ENCODE results near the gene LDHD. TPM values are rescaled to one million over a fixed set of nuclear protein-coding genes. Genes with fewer than 3 reads are reported as not detected.

The LDHD gene
- total RNA-seq, 1 donor from 2014 or later: 0.12 TPM

DNA sequence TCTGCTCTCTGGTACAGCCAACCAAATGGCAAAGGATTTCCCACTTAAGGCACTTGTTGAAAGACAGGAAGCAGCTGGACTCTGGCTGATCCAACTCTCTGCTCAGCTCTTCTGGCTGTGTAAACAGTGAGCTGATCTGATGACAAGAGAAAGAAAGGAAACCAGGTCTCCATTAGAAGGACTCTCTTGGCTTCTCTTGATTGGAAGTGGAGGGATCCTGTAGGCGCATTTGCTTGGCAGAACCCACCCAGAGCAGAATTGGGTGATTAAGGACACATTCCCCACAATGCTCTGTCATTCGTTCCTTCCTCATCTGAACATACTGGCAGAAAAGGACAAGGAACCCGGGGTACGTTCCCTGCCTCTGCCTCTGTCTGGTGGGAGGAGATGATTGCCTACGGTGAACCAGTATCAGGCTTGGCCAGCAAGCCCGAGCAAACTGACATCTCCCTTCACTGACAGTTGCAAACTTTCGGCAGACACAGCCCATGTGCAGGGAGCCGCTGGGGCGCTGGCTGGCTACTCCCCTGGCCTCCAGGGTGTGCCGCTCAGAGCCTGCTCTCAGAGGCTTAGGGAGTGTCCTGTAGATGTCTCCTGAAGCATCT, 29.1 kb downstream of the LDHD start:
- TF ChIP-seq, protein P1, sequence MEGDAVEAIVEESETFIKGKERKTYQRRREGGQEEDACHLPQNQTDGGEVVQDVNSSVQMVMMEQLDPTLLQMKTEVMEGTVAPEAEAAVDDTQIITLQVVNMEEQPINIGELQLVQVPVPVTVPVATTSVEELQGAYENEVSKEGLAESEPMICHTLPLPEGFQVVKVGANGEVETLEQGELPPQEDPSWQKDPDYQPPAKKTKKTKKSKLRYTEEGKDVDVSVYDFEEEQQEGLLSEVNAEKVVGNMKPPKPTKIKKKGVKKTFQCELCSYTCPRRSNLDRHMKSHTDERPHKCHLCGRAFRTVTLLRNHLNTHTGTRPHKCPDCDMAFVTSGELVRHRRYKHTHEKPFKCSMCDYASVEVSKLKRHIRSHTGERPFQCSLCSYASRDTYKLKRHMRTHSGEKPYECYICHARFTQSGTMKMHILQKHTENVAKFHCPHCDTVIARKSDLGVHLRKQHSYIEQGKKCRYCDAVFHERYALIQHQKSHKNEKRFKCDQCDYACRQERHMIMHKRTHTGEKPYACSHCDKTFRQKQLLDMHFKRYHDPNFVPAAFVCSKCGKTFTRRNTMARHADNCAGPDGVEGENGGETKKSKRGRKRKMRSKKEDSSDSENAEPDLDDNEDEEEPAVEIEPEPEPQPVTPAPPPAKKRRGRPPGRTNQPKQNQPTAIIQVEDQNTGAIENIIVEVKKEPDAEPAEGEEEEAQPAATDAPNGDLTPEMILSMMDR (conservative IDR thresholded peaks at IDR 0.05; ENCODE audit: low read depth, low read length): no peak
- no peak for DNase-seq (ENCODE audit: low read depth)
- H3K4me3 ChIP-seq (ENCODE audit: low read depth, low read length): no peak overlapping the region

DNA sequence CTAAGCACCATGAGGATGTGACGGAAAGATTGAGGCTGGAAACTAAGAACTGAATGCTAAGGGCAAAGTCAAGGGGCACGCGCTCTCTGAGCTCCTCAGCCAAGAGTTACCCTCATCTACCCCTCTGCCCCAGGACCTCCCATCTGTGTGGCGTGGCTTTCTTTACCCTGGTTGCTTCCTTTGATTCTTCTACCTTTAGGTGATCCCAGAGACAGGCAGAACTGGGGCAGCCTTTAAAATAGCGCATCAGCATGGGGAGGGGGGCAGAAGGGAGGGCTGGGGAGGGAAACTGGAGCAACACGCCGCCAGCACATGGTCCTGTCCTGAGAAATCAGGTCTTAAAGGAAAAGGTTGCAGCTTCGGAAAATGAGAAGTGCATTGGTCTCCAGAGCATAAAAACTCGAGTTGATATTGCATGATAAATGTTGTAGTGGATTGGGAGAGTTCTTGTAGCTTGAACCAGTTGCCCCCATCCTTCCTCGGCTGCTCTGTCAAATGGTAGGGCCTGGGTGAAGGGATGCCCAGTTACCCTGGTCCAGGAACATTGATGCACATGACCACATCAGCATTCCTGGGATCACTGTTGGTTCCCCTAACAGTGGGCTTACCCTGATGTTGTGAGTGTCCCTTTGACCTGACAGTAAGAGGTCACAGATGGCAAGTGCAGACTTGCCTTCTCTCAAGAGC, 29.7 kb downstream of the LDHD start:
- DNase-seq (ENCODE audit: low read depth): no peak
- no peak overlapping the region for H3K4me3 ChIP-seq (ENCODE audit: low read depth, low read length)
- TF ChIP-seq, protein P1 (conservative IDR thresholded peaks at IDR 0.05; ENCODE audit: low read depth, low read length): no peak

DNA sequence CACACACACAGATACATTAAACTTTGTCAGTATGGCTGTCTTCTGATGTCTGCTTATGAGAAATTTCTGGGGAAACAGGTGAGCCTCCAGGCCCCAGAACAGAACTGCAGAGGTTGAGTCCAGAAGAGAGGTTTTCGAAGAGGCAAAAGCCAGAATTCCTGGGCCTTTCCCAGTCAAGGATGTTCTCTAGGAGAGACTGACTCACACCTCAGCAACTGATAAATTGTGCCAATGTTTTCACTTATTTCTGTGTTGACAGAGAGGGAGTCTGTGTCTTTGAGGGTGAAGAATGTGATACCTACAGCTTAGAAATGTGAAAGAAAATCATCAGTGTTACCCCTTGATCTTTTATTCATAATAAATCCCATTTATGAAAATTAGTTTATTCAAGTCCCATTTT, 30.3 kb downstream of the LDHD start:
- no peak for DNase-seq (ENCODE audit: low read depth)
- TF ChIP-seq, protein P1 (conservative IDR thresholded peaks at IDR 0.05; ENCODE audit: low read depth, low read length): no peak
- H3K4me3 ChIP-seq (ENCODE audit: low read depth, low read length): no peak overlapping the region

DNA sequence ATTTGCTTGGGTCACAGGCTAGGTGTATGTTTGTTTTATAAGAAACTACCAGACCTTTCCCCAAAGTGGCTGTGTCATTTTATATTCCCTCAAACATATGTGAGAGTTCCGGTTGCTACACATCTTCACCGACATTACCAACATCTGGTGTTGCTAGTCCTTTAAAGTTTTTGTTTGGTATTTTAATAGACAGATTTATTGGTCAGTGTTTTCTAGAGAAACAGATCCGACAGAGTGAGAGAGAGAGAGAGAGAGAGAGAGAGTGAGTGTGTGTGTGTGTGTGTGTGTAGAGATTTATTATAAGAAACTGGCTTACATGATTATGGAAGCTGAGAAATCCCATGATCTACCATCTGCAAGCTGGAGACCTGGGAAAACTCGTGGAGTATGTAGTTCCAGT, 31.0 kb downstream of the LDHD start:
- DNase-seq (ENCODE audit: low read depth): no peak
- no peak overlapping the region for H3K4me3 ChIP-seq (ENCODE audit: low read depth, low read length)
- TF ChIP-seq, protein P1 (conservative IDR thresholded peaks at IDR 0.05; ENCODE audit: low read depth, low read length): no peak

DNA sequence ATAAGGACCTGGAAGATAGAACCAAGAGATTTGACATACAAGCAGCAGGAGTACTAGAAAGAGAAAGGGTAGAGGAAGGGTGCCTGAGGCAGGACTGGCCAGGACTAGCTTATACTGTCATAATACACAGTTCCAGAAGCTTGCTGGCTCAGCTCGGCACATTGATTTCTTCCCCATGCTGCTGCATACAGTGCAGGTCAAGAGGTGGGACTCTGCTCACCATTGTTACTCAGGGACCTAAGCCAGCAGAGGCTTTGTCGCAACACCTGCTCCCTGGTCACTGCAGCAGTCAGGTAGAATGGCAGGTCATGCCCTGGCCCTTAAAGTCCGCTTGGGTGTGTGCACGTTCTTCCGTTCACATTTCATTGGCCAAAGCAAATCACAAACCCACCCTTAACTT, 32.8 kb downstream of the LDHD start:
- no peak for DNase-seq (ENCODE audit: low read depth)
- TF ChIP-seq, protein P1 (conservative IDR thresholded peaks at IDR 0.05; ENCODE audit: low read depth, low read length): no peak
- no peak overlapping the region for H3K4me3 ChIP-seq (ENCODE audit: low read depth, low read length)

DNA sequence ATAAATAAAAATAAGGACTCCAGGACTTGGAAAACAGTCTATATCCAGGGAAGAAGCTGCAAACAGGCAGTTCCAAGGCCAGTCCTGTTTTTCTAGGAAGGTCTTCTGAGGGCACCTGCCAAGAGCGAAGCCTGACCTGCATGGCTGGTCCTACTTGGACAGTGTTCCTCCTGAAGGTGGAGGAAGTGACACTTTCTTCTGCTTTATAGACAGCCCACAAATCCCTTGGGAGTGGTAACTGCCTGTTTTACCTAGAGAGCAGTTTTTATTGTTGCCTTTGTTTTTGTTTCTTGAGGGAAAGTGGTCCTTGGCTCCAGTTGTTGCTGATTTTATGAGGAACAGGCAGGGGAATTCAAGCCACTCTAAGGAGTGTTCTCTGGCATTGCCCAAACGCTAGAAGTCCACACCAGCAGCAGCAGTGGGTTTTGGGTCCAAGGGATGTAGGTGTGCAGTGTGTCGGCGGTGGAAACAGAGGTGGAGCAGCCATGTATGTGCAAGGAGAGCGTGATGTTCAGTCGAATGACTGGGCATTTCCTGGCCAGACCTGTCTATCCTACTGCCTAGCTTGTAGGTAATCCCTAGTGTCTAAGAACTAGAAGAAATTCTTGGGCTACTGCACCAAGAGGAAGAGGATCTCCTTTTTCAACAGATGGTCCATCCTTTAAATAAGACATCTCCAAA, 35.3 kb downstream of the LDHD start:
- TF ChIP-seq, protein P1 (conservative IDR thresholded peaks at IDR 0.05; ENCODE audit: low read depth, low read length): no peak
- no peak for DNase-seq (ENCODE audit: low read depth)
- H3K4me3 ChIP-seq (ENCODE audit: low read depth, low read length): no peak overlapping the region

Data from epithelial cell of proximal tubule (primary cell).